LHCN-M2 (cell line): ENCODE data around the gene HAT1. TPM values are rescaled to one million over a fixed set of nuclear protein-coding genes. Genes with fewer than 3 reads are reported as not detected.

ENCODE experiments used
- DNase-seq: peaks from one replicate; pipeline ENCODE4 v3.0.0-alpha.2; 2012; ENCODE audit warnings: low read depth
- total RNA-seq: library from RNA; depleted of rRNA; stranded (reverse); fragments of >200 nt; gene quantifications from 2 replicates; pipeline ENCODE4 v1.2.3, GENCODE V29; 2014

HAT1 gene
- total RNA-seq, 1 experiment from 2014 or later: 87.5 TPM

DNA sequence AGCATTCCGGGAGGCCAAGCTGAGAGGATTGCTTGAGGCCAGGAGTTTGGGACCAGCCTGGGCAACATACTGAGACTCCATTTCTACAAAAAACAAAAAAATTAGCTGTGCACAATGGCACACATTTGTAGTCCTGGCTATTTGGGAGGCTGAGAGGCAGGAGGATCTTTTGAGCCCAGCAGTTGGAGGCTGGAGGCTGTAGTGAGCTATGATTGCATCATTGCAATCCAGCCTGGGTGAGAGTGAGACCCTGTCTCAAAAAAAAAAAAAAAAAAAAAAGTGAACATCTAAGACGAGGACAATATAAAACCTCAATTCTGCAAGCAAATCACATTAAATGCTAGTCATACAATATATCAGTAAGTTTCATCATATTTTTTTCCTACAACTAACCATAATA is 2.8 kb upstream of the HAT1 start:
- no peak for DNase-seq

DNA sequence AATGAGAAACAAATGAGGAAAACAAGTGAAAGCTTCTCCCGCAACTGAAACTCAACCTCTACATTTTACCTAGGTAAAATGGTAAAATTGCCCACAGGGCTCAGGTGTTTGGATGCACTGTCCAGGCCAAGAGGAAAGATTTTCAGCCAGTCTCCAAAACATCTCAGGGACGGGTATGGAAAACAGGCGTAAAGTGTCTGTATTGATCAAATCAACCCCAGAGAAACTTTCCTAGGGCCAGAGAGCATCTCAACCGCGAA is 361 bp upstream of the HAT1 start:
- no peak for DNase-seq

DNA sequence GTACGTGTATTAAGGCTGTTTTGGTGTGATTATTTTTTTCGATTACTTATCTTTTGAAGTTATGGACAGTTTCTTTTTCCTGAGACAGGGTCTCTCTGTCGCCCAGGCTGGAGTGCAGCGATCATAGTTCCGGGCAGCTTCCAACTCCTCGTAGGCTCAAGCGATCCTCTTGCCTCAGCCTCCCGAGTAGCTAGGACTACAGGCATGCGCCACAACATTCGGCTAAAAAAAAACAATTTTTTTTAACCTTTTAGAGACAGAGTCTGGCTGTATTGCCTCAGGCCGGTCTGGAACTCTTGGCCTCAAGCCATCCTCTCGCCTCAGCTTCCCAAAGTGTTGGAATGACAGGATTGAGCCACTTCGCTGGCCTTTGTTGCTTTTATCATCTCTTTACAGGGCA is 945 bp downstream of the HAT1 start:
- DNase-seq: peak; percentile 48

DNA sequence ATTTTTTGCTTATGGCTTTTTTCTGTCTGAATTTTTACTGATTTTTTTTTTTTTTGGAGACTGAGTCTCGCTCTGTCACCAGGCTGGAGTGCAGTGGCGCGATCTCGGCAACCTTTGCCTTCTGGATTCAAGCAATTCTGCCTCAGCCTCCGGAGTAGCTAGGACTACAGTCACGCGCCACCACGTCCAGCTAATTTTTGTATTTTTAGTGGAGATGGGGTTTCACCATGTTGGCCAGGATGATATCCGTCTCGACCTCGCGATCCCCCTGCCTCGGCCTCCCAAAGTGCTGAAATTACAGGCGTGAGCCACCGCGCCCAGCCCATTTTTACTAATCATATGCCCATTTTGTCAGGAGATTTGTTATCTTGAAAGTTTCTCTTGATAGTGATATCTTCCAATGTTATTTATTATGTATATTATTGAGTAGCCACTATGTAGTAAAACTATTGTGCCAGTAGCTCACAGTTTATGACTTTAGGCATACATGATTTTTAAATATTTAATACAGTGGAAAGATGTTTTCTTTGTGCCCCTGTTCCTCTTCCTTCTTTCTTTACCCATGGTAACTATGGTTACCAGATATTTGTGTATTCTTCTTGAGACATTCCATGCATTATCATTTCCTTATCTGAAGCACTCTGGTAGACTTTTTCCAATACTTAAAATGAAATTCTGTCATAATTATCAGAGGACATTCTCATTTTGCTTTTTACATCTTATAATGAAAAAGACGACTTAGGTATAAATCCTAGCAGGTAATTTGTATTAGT is 2.1 kb downstream of the HAT1 start:
- DNase-seq: no peak

DNA sequence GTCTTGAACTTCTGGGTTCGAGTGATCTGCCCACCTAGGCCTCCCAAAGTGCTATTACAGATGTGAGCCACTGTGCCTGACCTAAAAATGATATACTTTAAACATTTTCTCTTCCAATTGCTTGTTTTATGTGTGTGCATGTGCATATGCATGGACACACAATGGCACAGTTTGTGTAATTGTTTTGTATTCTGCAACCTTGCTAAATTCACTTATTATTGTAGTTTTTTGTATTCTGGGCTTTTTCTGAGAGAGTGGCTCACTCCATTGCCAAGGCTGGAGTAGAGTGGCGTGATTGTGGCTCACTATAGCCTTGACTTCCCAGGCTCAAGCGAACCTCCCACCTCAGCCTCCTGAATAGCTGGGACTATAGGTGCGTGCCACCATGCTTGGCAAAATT is 8.1 kb downstream of the HAT1 start:
- no peak for DNase-seq

DNA sequence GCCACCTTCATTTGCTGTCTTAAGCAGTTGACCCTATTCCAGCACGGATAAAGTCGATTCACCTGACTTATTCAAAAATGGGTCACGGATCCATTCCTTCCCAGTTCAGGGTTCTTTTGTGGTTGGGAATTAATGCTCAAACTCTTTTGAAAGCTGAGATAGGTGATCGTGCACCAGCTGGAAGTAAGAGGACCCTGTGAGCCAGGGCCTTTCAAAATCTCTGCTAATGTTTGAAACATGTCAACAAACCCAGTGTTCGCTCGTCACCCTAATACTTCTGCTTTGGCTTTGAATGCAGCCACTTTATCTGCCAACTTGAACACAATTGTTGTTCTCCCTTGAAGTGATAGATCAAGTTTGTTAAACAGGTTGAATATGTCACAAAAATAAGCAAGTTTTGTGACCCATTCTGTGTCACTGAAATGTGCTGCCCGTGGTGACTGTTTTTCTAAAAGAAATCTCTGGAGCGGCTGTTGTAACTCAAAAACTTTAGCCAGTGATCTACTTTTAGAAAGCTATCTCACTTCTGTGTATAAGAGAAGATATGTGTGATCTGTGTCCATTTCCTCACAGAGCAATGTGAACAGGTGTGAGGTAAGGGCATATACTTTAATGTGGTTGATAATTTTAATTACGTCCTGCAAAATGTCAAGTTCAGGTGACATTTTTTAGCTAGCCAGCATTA is 16.9 kb downstream of the HAT1 start:
- no peak for DNase-seq

DNA sequence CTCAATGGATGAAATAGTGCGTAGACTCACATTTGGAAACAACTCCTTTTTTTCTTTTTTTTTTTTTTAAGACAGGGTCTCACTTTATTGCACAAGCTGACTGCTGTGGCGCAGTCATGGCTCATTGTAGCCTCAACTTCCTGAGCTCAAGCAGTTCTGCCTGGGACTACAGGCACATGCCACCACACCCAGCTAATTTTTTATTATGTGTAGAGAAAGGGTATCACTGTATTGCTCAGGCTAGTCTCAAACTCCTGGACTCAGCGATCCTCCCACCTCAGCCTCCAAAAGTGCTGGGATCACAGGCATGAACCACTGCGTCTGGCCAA is 17.4 kb downstream of the HAT1 start:
- no peak for DNase-seq

DNA sequence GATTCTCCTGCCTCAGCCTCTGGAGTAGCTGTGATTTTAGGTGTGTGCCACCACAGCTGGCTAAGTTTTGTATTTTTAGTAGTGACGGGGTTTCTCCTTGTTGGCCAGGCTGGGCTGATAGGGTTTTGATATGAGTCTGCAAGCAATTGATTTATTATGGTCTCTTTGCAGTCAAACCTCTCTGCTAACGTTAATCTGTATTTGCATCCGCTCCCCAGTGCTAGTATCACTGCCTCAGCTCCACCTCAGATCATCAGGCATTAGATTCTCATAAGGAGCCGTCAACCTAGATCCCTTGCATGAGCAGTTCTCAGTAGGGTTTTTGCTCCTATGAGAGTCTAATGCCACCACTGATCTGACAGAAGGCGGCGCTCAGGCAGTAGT is 19.0 kb downstream of the HAT1 start:
- no peak for DNase-seq

DNA sequence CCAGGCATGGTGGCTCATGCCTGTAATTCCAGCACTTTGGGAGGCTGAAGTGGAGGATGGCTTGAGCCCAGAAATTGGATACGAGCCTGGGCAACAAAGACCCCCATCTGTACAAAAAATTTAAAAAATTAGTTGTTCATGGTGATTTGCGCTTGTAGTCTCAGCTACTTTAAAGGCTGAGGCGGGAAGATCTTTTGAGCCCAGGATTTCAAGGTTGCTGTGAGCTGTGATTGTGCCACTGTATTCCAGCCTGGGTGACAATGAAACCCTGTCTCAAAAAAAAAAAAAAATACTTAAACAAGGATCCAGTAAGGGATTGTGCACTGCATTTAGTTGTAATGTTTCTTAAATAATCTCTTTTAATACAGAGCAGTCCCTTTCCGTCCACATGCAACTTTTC is 21.6 kb downstream of the HAT1 start:
- DNase-seq: no peak

DNA sequence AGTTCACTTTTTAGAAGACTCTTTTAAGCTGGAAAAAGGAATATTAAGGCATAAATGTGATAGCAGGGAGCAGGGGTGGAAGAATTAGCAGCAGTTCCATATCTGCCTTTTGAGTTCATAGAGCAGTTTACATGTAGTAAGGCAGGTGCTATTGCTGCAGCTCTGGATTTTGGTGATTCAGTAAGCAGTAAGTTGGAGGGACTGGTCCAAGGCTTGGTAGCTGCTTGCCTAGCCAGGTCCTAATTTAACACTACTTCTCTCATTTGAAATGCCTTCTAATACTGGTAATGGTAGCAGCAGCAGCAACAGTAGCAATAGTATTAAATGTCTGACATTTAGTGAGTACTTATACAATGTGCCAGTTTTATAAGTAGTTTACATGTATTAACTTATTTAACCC is 30.0 kb downstream of the HAT1 start:
- no peak for DNase-seq

DNA sequence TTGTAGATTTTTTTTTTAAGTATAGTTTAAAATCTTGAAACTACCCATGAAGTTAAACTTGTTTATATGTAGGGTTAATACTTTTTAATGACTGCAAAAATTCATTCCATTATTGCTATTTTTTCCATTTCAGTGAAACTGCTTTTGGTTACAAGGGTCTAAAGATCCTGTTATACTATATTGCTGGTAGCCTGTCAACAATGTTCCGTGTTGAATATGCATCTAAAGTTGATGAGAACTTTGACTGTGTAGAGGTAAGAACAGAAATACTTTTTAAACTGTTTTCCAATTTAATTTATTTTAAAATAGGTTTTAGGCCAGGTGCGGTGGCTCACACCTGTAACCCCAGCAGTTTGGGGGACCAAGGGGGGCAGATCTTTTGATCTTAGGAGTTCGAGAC is 30.5 kb downstream of the HAT1 start:
- no peak for DNase-seq

DNA sequence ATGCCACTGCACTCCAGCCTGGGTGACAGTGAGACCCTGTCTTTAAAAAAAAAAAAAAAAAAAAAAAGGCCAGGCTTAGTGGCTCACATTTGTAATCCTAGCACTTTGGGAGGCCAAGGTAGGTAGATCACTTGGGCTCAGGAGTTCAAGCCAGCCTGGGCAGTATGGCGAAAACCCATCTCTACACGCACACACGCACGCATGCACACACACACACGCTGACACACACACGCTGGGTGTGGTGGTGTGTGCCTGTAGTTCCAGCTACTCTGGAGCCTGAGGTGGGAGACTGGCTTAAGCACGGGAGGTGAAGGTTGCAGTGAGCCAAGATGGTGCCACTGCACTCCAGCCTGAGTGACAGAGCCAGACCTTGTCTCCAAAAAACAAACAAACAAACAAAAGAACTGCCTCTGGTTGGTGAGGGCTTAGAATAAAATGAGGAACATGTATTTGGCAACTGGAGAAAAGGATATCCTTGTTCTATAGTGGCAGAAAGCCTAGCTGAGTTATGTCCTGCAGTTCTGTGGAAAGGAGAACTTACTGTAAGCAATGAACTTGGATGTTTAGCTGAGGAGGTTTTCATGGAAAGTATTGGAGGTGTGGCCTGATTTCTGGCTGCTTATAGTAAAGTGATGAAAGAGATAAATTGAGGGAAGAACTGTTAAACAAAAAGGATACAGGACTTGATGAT is 34.0 kb downstream of the HAT1 start:
- no peak for DNase-seq

DNA sequence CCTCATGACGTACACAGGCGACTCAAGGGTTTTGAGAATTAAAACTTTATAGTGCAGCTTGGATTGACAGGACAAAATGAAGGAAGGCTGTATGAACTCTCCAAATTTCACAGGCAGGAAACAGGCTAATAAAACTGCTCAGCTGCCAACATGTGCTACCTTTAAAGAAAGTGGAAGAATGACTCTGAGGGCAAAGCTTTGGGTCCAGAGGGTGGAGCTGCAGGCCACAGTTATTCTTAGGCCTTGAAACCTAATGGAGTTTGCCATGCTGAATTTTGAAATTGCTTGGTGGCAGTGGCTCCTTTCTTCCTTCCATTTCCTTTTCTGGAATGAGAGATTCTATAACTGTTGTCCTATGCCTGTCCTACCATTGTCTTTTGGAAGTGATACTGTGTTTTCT is 34.8 kb downstream of the HAT1 start:
- DNase-seq: peak; percentile 49

DNA sequence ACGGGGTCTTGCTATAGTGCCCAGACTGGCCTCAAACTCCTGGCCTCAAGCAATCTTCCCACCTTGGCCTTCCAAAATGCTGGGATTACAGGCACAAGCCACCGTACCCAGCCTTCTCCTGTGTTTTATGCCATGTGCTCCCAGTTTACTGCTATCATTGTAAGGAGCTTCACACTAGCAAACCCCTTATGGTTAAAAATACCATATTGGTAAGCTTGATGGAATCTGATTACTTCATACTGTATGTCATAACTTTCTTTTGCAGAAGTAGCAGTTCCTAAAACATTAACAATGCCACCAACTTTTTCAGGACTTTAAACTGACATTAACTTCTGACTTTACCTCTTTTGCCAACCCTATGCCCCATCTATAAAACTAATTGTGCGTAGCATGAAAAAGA is 36.2 kb downstream of the HAT1 start:
- DNase-seq: peak; percentile 68

DNA sequence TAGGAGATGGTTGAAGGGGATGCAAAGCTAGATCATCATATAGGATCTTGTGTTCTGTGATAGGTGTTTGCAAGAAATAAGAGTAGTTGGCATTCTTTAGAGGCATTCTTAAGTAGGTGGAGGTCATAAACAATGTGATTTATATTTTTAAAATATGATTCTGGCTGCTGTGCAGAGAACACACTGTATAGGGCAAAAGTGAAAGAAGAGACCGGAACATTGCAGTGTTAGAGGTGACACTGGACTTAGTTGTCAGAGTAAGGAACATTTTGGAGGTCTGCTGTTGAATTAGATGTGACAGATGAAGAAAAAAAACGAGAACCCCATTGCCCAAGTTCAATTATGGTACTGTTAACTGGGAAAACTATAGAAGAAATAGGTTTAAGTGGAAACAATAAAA is 37.7 kb downstream of the HAT1 start:
- no peak for DNase-seq

DNA sequence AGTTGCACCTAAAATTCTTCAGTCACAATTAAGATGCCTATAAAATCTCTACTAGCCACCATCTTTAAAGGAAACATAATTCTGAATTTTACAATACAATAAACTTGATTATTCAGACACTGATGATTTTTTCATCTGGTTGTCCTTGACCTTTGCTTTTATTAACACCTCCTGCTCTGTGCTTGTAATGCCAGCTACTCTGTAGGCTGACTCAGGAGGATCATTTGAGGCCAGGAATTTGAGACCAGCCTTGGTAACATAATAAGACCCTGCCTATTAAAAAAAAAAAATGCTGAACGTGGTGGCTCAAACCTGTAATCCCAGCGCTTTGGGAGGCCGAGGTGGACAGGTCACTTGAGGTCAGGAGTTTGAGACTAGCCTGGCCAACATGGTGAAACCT is 38.3 kb downstream of the HAT1 start:
- DNase-seq: peak; percentile 8

DNA sequence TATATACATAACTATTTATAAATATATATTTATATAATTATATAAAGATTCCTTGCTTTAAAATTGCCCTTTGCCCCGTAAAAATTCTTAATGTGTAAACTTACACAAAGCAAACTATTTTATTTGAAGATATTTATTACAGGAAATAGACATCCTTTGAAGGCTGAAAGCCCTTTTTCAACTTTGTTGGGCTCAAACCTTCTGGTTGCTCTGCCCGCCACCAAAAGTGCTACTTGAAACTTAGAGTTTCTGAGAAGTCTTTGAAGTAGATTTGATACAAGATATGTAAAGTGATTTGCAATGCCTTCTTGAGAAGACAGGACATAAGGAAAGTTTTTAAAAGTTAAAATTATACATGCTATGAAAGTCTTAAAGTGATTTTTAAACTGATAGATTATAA is 40.9 kb downstream of the HAT1 start:
- DNase-seq: no peak

DNA sequence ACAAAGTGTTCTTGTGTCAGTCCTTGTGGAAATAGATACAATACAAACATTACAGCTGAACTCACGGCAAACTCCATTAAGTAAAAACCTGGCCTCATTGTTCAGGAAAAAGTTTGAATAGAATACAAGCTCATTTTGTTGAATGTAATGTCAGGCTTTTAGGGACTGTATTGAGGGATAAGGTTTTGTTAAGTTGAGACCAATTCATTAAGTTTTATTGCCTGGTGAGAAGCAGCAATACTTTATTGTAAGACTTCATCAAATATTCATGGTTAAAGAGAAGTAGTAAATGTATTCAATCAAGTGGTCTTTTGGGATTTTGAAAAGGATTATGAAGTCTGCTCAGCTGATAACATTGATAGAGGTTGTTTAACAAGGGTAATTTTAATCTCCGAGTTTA is 42.0 kb downstream of the HAT1 start:
- DNase-seq: no peak

DNA sequence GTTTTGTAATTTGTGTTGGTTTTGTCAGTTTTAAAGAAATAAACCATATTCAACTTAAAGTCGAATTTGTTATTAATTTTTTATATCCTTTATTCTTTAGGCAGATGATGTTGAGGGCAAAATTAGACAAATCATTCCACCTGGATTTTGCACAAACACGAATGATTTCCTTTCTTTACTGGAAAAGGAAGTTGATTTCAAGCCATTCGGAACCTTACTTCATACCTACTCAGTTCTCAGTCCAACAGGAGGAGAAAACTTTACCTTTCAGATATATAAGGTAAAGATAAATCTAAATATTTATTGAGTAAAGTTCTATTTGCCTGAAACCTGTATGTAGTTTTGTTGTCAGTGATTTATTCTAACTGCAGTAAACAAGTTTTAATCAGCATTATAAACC is 43.0 kb downstream of the HAT1 start:
- DNase-seq: no peak

DNA sequence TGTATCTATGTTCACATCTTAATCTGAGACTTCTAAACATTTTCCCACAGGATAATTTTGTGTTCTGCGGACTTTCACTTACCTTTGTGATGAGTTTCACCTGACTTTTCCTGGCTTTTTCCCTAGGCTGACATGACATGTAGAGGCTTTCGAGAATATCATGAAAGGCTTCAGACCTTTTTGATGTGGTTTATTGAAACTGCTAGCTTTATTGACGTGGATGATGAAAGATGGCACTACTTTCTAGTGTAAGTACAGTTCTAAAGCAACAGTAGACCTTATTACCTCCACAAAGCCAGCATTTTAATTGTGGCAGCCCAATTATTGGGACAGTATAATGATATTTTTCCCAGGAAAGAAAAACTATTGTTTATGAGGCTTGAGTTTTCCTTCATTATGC is 43.4 kb downstream of the HAT1 start:
- DNase-seq: no peak

DNA sequence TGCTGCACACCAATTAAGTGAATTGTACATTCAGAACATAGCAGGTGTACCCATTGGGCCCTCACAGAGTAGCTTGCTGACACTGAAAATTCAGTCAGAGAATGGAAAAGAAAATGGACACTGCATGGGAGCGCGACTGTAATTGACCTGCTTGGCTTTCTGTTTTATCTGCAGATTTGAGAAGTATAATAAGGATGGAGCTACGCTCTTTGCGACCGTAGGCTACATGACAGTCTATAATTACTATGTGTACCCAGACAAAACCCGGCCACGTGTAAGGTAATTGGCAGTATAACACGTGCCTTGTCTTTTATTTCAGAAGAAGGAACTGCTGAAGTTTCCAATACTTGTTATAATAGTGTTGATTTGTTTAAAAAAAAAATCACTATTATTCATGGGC is 44.0 kb downstream of the HAT1 start:
- no peak for DNase-seq

DNA sequence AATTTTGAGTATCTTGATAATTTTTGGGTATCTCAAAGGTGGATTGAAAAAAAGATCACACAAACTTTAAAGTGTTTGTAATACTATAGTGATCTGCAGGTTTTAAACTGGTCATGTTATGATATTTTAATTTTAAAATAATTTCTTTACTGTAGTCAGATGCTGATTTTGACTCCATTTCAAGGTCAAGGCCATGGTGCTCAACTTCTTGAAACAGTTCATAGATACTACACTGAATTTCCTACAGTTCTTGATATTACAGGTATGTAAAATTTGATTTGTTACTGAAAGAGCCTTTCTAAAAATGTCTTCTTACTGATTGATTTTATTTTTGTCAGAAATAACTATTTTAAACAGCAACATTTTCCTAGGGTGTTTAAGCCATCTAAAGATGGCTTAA is 44.4 kb downstream of the HAT1 start:
- DNase-seq: no peak

DNA sequence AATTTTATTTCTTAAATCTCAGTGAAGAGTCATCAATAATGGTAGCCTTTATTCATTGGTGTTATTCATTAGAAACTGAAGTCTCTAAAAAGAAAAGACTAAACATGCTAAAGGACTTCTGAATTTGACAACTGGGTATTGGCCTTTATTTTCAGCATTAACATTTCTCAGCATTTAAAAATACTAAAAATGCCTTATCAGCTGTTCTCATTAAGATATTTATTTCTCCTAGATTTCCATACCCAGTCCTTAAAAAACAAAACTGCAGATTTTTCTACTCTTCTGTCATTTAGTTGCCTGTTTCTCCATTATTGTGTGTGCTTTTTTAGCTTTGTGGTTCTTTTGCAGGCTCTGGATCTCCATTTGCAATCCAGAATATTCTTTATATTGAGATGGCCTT is 46.2 kb downstream of the HAT1 start:
- DNase-seq: no peak
